K562 (cell line): ENCODE results near the gene SLC26A5. TPM values are rescaled to one million over a fixed set of nuclear protein-coding genes. Genes with fewer than 3 reads are reported as not detected.

Experiments
- BRF1 ChIP-seq: IDR thresholded peaks from 3 replicates; pipeline ENCODE4 v1.6.1; 2011; ENCODE audit warnings: borderline replicate concordance, mild to moderate bottlenecking; ENCODE audit not compliant: insufficient read length; ENCODE audit errors: extremely low read depth
- CBX2 ChIP-seq: fragments of 200-600 bp; sonication (generic); IDR thresholded peaks from one replicate; pipeline ENCODE4 v1.6.1; 2012; ENCODE audit warnings: mild to moderate bottlenecking, low read length, inconsistent platforms; ENCODE audit not compliant: insufficient read depth, poor library complexity, severe bottlenecking
- CREB1 ChIP-seq, 2 experiments: sonication (generic) in 1 of 2; formaldehyde crosslinking in 1 of 2; IDR thresholded peaks; 2 replicates each; pipeline versions ENCODE4 v1.6.1 to v1.8.0; 2012 to 2022; ENCODE audit warnings: inconsistent platforms in 1 of 2, mild to moderate bottlenecking in 1 of 2, missing genetic modification reagents in 1 of 2, moderate library complexity in 1 of 2
- ESRRA ChIP-seq: fragments of 450-650 bp; IDR thresholded peaks from 2 replicates; pipeline ENCODE4 v1.6.1; 2014; ENCODE audit warnings: low read depth, mild to moderate bottlenecking, moderate library complexity, borderline replicate concordance
- FOSL1 ChIP-seq: fragments of 200-800 bp; sonication (Bioruptor generic); conservative IDR thresholded peaks from 2 replicates; pipeline ENCODE4 v1.6.1; 2016; ENCODE audit warnings: missing genetic modification characterization, missing compliant biosample characterization
- HMG20B ChIP-seq: fragments of 250-450 bp; sonication (Bioruptor Pico); IDR thresholded peaks from 2 replicates; pipeline ENCODE4 v1.5.0; 2021; ENCODE audit warnings: mild to moderate bottlenecking
- MCM7 ChIP-seq, 2 experiments: fragments of 450-650 bp; IDR thresholded peaks; 2 replicates each; pipeline ENCODE4 v1.6.1; 2016 to 2018
- NCOR1 ChIP-seq: fragments of 450-650 bp; IDR thresholded peaks from 2 replicates; pipeline ENCODE4 v1.6.1; 2016; ENCODE audit warnings: mild to moderate bottlenecking, moderate library complexity
- PHB ChIP-seq: fragments of 250-450 bp; sonication (Bioruptor Pico); IDR thresholded peaks from 2 replicates; pipeline ENCODE4 v1.5.0; 2021
- PHF20 ChIP-seq: fragments of 450-650 bp; IDR thresholded peaks from 2 replicates; pipeline ENCODE4 v1.6.1; 2018; ENCODE audit not compliant: partially characterized antibody
- SIX5 ChIP-seq, 2 experiments: IDR thresholded peaks; 2 replicates each; pipeline ENCODE4 v1.6.1; 2011; ENCODE audit warnings: low read length in 2 of 2, borderline replicate concordance in 1 of 2, low read depth in 1 of 2, mild to moderate bottlenecking in 1 of 2, moderate library complexity in 1 of 2; ENCODE audit not compliant: insufficient read depth in 1 of 2
- ZBTB40 ChIP-seq, 2 experiments: fragments of 450-650 bp in 1 of 2; sonication (generic) in 1 of 2; formaldehyde crosslinking in 1 of 2; IDR thresholded peaks; 2 replicates each; pipeline versions ENCODE4 v1.7.1 to v1.9.0; 2016 to 2022; ENCODE audit warnings: inconsistent platforms in 1 of 2, mild to moderate bottlenecking in 1 of 2, missing genetic modification reagents in 1 of 2
- ZBTB9 ChIP-seq: fragments of 450-650 bp; formaldehyde crosslinking; IDR thresholded peaks from 2 replicates; pipeline ENCODE4 v1.4.0; 2020; ENCODE audit warnings: mild to moderate bottlenecking, moderate library complexity
- polyA plus RNA-seq, 8 experiments: library from polyadenylated mRNA; depleted of rRNA in 4 of 8; stranded (reverse) in 5 of 8; unstranded in 3 of 8; fragments of >200 nt; fragmentation: Nextera tagmentation in 2 of 8; fragmentation: Illumina TruSeq in 1 of 8; extraction: Ambion mirVana in 2 of 8; extraction: Trizol in 1 of 8; gene quantifications; 2 replicates each; pipeline versions ENCODE4 v1.2.1 to v1.2.3, GENCODE V29; 2011 to 2014; ENCODE audit warnings: inconsistent platforms in 1 of 8, missing spikeins in 1 of 8
- total RNA-seq, 7 experiments: library from RNA; depleted of rRNA in 6 of 7; stranded (reverse); fragments of >200 nt in 6 of 7; fragmentation: Illumina TruSeq in 2 of 7; extraction: Trizol in 2 of 7; gene quantifications; 2 replicates each; pipeline versions ENCODE4 v1.2.1 to v1.2.3, GENCODE V29; 2011 to 2021; ENCODE audit warnings: low replicate concordance in 1 of 7

SLC26A5 gene
- total and polyA plus RNA-seq, 9 of the 15 experiments (the other 6 are each of a cell fraction or from before 2014, with no cell fraction given), result not detected

GRCh38 chr7:103347507-103348267 lies 98.3 kb downstream of the SLC26A5 start, which contains the start of gene PSMC2 (continued):
- TF ChIP-seq SIX5 (IDR thresholded peaks at IDR 0.05; ENCODE audit: borderline replicate concordance in 1 of 2, insufficient read depth in 1 of 2, low read depth in 1 of 2, low read length in 2 of 2) (0 out of 4 replicates have a peak, but pooled peaks of 1 of the 2 experiments have one; percentile 21), NCOR1 (no peak; the same call in 1 of the 2 replicates), MCM7 (IDR thresholded peaks at IDR 0.05) (no peak), PHF20 (peak; percentile 90), CREB1 (IDR thresholded peaks at IDR 0.05) (0 out of 2 replicates have a peak, but pooled peaks have one; percentile 52), CREB1 (CRISPR knock-in tag; IDR thresholded peaks at IDR 0.05) (no peak), FOSL1 (tag) (0 out of 2 replicates have a peak, but pooled peaks have one; percentile 17), HMG20B (CRISPR knock-in tag) (no peak), ZBTB40 (IDR thresholded peaks at IDR 0.05) (peak; percentile 99), ZBTB40 (CRISPR knock-in tag; IDR thresholded peaks at IDR 0.05) (no peak), CBX2 (no peak), PHB (CRISPR knock-in tag) (no peak), ESRRA (peak; percentile 27; the same call in 1 of the 2 replicates), BRF1 (no peak), ZBTB9 (CRISPR knock-in tag) (peak; percentile 43; the same call in 1 of the 2 replicates)
